WERI-Rb-1 (cell line): ENCODE data around the gene CMIP.

Source experiments
- DNase-seq: peaks from one replicate; pipeline ENCODE4 v3.0.0-alpha.2; 2020
- H3K27ac ChIP-seq: fragments of 250-450 bp; sonication (Bioruptor Pico); 2 replicates; pipeline ENCODE4 v1.5.1; 2020; ENCODE audit warnings: mild to moderate bottlenecking, moderate library complexity
- H3K27me3 ChIP-seq: fragments of 250-450 bp; sonication (Bioruptor Pico); 2 replicates; pipeline ENCODE4 v1.5.1; 2021; ENCODE audit warnings: mild to moderate bottlenecking, low read depth, moderate library complexity; ENCODE audit not compliant: insufficient read depth, severe bottlenecking
- H3K36me3 ChIP-seq: fragments of 250-450 bp; sonication (Bioruptor Pico); 2 replicates; pipeline ENCODE4 v1.5.1; 2020; ENCODE audit warnings: mild to moderate bottlenecking, moderate library complexity
- H3K4me3 ChIP-seq: 2 replicates; pipeline ENCODE4 v1.5.1; 2011; ENCODE audit warnings: low read depth, mild to moderate bottlenecking, control low read depth, low read length
- H3K9me3 ChIP-seq: fragments of 250-450 bp; sonication (Bioruptor Pico); 2 replicates; pipeline ENCODE4 v1.5.1; 2021; ENCODE audit warnings: mild to moderate bottlenecking, moderate library complexity; ENCODE audit not compliant: severe bottlenecking
- CTCF ChIP-seq: IDR thresholded peaks from 2 replicates; pipeline ENCODE4 v1.5.1; 2011; ENCODE audit warnings: low read depth, mild to moderate bottlenecking, control low read depth, inconsistent platforms, low read length

CMIP gene

GRCh38 chr16:81758376-81758775 is 313.8 kb downstream of the CMIP start:
- no peak overlapping the region for H3K27ac ChIP-seq
- TF ChIP-seq CTCF: no peak

More at GRCh38 chr16:81758376-81758775, 313.8 kb downstream of the CMIP start:
- Histone ChIP-seq H3K9me3 (no peaks in the 10 kb centered on the region), H3K4me3 (no peak overlapping the region), H3K36me3 (no peaks in the 10 kb centered on the region), H3K27me3 (no peaks in the 10 kb centered on the region)
- DNase-seq: no peak
